GM21723 (cell line): ENCODE results near the gene SPATA20.

ENCODE experiments used
- ATAC-seq: cut with Tn5 transposase; IDR thresholded peaks from one replicate; pipeline ENCODE4 v1.9.1; 2021; ENCODE audit warnings: mild to moderate bottlenecking, moderate library complexity; ENCODE audit not compliant: unreplicated experiment

The SPATA20 gene

DNA sequence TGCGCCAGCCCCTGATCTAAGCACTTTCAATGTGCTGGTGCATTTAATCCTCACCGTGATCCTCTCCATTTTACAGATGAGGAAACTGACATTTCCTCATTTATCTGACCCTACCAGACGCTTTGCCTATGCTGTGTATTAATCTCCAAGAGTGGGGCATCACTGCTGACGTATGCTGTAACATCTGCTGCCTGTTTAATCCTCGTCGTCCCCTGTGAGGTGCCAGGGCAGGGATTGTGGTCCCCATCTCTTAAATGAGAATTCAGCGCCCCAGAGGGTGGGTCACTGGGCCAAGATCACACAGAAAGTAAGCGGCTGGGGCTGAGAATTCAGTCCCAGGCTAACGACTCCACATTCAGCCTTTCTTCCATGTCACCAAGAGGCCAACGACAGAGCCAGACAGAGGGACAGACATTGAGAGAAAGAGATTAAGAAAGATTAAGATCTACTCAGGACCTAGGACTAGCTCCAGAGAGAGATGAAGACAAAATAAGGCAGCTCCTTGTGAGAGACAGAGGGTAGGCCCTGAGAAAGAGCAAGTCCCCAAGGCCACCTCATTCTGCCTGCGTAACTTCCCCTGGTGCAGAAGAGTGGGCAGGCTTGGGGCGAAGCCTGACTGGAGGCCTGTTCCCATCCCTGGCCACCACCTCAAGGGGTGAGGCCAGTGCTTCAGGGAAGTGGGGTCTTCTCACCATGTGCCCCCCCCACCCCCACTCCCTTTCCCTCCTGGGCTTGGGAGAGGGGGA, 27.1 kb downstream of the SPATA20 start:
- ATAC-seq, result no peak

DNA sequence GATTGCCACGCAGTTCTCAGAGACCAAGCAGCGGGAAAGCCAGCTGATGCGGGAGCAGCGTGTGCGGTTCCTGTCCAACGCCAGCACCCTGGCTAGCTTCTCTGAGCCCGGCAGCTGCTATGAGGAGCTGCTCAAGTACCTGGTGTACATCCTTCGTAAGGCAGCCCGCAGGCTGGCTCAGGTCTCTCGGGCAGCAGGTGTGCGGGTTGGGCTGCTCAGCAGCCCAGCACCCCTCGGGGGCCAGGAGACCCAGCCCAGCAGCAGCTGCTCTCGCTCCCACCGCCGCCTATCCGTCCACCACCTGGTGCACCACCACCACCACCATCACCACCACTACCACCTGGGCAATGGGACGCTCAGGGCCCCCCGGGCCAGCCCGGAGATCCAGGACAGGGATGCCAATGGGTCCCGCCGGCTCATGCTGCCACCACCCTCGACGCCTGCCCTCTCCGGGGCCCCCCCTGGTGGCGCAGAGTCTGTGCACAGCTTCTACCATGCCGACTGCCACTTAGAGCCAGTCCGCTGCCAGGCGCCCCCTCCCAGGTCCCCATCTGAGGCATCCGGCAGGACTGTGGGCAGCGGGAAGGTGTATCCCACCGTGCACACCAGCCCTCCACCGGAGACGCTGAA, 28.7 kb downstream of the SPATA20 start:
- no peak for ATAC-seq

DNA sequence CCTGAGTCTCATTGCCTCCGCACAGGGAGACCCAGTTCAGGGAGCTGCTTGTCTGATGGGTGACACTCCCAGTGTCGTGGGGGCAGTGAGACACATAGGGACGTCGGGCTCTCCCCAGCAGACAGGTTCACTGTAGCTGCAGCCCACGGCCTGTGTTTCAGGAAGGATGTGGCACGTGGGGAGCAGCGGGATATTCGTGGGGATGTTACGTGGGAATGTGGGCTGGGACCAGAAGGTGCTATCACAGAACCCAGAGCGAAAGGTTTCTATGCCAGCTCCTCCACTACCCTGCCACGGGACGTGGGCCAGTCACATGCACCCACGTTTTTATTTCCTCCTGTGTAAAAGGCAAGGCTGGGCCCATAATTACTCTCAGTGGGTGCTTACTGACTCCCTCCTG, 29.9 kb downstream of the SPATA20 start:
- ATAC-seq, result no peak

DNA sequence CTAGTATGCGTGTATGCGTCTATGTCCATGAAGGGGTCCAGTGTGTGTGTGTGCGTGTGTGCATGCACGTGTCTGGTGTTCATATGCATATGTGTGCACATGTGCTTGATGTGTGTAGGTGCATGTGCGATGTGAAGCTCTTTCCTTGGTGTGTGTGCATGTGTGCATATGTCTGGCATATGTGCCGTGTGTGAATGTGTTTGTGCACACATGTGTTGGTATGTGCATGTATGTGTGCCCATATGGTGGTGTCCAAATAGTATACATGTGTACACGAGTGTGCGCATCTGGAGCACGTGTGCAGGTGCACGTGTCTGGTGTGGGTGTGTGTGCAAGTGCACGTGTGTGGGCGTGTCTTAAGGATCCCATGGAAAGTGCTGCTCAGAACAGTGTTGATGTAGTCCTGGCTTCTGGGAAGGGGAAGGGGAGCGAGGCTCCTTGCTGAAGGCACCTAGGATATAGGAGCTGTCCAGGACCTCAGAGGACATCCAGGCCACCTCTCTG, 30.5 kb downstream of the SPATA20 start:
- no peak for ATAC-seq

DNA sequence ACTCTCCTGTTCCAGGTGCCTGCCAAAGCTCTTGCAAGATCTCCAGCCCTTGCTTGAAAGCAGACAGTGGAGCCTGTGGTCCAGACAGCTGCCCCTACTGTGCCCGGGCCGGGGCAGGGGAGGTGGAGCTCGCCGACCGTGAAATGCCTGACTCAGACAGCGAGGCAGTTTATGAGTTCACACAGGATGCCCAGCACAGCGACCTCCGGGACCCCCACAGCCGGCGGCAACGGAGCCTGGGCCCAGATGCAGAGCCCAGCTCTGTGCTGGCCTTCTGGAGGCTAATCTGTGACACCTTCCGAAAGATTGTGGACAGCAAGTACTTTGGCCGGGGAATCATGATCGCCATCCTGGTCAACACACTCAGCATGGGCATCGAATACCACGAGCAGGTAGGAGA, 31.2 kb downstream of the SPATA20 start:
- no peak for ATAC-seq

DNA sequence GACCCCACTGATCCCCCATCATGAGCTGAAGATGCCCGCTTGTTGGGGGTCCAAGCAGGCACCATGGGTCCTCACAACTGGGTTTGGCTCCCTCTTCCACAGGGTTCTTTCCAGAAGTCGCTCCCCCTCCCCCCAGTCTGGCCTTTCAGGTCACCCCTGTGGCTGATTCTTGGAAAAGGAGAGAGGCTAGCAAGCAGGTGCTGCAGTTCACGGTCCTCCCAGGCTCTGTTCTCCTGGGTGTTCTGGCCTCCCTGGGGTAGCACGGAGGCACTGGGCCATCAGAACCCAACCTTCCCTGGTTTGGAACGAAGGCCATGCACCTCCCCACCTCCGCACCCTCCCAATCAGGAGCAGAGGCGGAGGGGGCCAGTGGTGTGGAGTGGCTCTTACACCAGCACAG, 32.4 kb downstream of the SPATA20 start:
- ATAC-seq, result no peak

DNA sequence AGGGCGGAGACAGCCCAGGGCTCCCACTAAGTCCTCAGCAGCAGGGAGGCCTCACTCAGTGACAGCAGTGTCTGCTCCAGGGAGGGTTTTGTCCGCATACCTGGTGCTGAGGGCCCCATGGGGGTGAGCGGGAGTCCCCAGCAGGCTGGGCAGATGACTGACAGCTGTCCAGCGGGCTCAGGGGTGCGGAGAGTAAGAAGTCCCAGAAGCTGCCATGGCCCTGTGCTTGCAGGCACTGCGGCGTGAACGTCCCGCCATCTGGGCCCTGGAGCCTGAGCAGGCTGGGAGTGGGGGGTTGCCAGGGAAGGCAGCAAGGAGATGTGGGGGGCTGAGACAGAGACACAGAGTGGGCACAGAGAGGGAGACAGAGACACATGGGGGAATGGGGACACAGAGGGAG, 33.7 kb downstream of the SPATA20 start:
- no peak for ATAC-seq

DNA sequence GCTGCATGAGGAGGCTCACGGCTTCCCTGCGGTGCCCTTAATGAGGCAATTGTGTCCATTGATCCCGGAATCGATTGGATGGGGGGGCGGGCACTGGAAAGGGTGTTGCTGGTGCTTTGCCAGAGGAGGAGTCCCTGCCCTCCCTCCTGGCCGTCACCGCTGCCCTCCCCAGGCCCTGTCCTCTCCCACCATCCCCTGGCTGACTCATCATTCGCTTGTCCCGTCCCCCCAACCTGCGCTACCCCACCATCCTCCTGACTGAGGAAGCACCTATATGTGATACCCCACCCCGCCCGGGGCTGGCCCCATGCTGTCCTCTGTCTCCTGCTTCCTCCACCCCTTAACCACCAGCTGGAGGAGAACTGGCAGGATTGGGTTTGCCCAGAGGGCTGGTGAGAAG, 34.3 kb downstream of the SPATA20 start:
- no peak for ATAC-seq

DNA sequence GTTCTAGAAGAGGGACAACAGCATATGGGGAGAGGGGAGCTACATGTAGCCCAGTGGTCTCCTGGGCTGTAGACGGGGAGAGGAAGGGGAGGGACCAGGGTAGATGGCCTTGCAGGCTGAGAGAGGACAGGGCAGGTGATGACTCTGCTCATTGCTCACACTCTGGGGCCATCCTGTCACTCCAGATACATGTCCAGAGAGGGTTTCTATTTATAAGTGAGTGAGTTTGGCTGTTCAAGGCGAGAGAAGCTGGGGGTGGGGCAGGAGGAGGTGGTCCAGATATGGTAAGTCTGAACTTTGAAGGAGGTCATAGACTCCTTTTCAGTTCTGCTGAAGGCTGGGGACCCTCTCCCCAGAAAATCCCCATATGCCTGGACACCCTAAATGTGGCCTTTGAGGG, 35.8 kb downstream of the SPATA20 start:
- no peak for ATAC-seq

DNA sequence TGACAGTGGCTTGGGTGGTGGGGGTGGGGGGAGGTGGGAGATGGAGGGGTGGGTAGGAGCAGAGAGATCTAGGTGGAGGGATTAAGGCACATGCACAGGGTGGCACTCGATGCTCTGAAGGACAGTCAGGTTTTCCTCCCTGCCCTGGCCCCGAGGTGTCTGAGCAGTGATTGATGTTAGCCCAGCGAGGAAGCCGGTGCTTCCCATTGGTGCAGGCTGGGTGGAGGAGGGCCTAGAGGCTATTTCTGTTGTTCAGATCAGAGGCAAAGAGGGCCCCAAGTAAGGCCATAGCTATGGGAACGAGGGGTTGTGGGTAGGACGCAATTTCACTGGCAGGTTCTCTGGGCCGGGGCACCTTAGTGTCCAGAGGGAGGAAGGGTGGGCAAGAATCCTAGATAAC, 36.7 kb downstream of the SPATA20 start:
- no peak for ATAC-seq

DNA sequence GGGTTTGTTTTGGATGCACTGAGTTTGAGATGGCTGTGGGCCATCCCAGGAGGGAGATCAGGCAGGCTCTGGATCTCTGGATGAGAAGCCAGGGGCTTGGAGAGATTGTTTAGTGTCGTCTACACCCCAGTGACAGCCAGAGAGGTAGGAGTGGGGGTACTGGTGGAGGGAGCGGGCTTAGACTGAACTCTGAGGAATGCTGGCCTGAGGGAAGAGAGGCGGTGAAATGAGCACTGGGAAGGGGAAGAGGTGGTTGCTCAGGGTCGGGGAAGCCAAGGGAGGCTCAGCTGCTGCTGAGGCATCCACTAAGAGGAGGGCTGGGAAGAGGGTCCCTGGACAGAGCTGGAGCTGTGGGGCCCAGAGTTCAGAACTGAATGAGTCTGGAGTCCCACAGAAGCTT, 37.1 kb downstream of the SPATA20 start:
- ATAC-seq, result no peak

DNA sequence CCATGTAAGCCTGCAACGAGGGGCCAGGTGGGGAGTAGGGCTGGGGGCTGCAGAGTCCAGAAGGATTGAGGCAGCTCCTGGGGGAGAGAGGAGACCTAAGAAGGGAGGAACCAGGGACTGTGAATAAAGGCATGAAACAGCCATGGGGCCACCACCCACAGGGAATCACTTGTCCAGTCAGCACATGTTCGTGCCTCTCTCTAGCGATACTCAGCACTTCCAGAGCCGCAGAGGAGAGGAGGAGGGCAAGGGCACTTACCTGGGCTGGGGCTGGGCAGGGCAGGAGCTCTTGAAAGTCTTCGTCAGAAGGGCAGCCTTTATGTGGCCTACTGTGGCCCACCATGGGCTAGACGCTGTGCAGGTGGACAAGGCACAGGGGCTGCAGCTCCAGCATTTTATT, 37.8 kb downstream of the SPATA20 start:
- no peak for ATAC-seq

DNA sequence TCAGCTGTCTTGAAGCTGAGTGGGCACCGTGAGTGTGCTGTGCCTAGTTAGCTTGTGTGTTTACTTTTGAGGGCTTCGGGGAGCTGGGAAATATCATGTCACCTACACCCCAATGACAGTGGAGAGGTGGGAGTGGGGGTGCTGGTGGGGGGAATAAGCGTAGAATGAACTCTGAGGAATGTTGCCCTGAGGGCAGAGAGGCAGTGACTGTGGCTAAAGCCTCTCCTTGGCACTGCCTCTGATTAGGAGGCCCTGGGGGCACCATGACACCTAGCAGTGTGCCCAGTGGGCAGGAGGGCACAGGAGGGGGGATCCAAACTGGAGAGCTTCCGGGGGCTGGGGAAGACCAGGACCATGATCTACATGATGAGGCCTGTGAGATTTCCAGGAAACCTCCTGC, 38.4 kb downstream of the SPATA20 start:
- no peak for ATAC-seq

DNA sequence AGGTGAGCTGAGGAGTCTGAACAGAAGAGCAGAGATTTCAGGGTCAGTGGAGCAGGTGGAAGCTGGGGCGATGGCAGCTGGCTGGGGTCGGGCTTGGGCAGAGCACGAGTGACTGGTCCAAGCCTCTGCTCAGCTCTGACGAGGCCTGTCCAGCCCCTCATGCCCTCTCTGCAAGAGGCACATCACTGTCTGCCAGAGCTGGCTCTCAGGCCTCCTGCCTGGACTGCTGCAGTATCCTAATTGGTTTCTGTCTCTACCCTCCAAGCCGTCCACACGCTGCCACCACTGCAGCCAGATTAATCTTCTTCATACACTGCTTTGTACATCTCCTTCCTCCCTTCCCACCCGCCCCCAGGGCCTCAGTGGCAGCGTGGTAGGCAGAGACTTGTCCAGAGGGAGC, 38.9 kb downstream of the SPATA20 start:
- no peak for ATAC-seq

DNA sequence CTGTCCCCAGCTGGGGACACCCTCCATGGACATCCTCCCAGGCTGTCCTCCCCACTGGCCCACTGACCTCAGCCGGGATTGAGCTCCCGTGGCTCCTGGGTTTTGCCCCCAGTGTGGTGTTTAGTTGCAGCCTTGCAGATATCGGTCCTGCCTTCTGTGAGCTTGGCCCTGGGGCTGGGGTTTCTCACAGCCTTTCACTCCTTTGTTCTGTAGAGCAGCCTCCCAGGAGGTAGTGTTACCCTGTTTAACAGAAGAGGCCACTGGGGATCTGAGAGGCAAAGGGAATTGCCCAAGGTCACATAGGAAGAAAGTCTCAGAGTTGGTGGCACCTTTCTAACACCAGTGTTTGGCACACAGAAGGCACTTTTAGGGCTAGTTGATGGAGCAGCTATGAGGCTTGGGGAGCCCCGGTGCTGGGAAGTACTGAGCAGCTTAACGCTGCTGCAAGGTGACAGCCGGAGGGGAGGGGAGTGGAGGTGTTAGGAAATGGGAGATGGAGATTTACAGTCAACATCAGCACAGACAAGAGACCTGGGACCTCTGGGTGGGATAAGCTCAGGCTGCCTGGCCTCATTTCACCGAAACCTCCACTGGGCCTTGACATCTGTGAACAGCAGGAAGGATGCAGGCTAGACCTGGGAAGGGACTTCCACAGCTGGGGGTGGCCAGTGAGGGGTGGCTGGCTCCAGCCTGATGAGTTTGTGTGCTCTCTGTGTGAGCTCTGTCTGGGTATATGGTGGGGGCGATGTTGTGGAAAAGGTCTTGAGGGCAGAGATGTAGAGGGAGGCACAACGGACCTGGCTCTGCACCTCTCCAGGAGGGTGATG, 39.7 kb downstream of the SPATA20 start:
- ATAC-seq, result no peak

DNA sequence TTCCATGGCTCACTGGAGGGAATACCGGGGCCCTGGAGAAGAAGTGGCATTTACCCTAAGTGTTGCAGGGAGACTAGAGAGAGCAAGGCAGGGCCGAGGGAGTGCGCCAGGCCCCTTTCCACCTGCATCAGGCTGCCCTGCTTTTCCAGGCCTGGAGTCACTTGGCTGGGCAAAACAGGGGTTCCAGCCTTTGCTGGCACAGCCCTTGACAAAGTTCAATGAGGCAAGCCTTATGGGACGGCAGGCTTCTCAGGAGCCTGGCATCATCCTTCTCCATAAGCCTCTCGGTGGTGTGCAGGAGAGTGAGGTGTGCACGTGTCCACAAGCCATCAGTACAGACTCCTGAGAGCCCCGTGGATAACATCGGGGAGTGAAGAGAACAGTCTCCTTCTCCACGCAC, 40.6 kb downstream of the SPATA20 start:
- ATAC-seq, result no peak

DNA sequence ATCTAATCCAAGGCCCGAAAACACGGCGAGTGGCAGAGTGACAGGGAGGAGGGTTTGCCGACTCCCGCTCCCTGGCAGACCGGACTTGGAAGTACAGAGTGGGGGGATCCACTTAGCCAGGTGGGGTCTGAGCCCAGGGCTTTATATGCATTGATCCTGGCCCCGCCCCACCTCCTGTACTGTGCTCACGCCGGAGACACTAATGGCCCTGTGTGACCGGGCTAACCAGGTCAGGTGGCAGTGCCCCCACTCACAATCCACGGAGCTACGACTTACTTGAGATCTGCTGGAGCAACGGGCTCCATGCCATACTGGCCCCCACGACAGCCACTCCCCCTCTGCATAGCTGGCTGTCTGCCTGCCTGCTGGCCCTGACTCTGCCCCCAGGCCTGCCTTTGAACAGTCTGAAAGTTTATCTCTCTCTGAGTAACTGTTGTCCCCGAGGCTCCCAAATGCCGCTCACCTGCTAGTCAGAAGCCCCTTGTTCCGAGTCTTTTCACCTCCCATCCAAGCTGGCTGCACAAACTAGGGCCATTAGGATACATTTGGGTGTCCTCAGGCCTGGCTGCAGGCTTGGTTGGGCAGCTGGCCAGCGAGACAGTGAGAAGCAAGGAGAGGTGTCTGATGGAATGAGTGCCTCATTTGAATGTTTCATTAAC, 41.5 kb downstream of the SPATA20 start:
- ATAC-seq, result no peak

DNA sequence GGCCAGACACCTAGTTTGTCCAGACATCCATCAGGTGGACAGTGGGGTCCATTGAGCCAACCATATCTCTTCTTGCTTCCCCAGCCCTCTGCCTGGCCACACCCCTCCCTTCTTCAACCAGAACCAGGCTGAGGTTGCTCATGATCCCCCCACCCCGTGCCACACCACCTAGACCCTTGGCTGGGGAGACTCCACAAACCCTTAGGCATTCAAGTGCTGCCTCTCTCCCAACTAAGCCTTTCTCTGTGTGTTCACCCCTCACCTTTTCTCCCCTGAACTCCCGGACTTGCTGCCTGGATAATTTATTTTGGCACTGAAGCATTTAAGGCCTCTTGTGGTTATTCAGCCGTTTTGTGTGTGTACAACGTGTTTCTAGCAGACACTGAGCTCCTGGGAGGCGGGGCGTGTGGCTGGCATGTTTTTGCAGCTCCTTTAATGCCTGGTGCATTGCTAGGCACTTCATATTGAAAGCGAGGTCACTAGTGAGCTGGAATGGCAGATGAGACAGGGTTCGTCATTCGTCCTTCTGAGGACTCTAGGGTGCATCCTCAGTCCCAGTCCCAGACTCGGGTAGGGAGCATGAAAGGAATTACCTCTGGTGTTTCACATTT, 42.2 kb downstream of the SPATA20 start:
- no peak for ATAC-seq

DNA sequence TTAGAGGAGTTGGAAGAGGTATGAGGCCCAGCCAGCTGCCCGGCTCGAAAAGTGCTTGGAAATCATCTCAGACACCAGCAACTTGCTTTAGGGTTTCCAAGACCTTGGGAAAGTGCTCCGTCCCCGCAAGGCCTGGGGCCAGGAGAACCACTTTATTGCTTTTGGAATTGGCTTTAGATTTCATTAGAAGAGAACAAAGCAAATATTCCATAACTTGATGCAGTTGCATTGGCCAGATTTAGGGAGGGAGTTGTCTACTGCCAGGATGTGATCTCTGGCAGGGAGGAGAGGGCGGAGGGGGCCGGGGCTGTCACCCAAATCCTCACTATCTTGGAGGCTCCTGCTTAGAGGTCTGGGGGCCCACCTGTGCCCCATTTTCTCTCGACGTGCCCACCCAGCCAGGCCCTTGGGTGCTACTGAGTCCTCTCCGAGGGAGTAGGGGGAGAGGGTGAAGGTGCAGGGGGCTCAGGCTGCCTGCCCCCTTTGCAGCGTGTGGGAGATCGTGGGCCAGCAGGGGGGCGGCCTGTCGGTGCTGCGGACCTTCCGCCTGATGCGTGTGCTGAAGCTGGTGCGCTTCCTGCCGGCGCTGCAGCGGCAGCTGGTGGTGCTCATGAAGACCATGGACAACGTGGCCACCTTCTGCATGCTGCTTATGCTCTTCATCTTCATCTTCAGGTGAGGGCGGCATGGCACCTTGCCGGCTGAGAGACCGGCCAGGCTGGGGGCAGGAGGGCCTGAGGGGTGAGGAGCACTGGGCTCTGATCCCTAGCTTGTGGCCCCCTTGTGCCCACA, 44.2 kb downstream of the SPATA20 start:
- no peak for ATAC-seq

DNA sequence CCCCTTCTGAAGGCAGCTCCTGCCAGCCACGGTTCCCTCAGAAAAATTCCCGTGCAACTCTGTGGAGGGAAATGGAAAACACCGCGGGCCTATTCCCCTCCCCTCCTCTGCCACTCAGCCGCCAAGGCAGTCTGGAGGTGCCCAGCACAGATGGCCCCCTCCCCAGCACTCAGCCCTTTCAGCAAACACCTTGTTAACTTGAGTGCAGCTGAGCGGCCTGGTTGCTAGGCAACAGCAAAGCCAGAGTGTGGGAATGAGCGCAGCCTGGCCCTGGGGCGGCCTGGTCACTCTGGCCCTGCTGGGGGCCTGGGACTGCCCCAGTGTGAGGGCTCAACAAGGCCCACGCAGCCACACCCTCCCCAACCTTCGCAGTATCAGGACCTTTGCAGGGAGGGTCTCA, 46.3 kb downstream of the SPATA20 start:
- ATAC-seq, result no peak
